Measurements from ENCODE around the gene MTTP. TPM values are rescaled to one million over a fixed set of nuclear protein-coding genes. Genes with fewer than 3 reads are reported as not detected.

The MTTP gene
- total RNA-seq, 1 experiment from 2014 or later, result not detected

- Histone ChIP-seq H3F3A (ENCODE audit: insufficient read depth, low read depth) (no peaks in the 10 kb centered on the region), H3K4me2 (no peak overlapping the region), H2AFZ (no peak overlapping the region), H4K20me1 (ENCODE audit: insufficient read depth) (no peaks in the 10 kb centered on the region), H3K27me3 (ENCODE audit: insufficient read depth, low read depth) (no peaks in the 10 kb centered on the region), H3K4me1 (replicated peaks; ENCODE audit: insufficient read depth) (no peaks in the 10 kb centered on the region), H3K27ac (no peak overlapping the region), H3K36me3 (ENCODE audit: low read depth) (no peaks in the 10 kb centered on the region), H3K9me2 (ENCODE audit: insufficient read depth) (no peaks in the 10 kb centered on the region), H3K79me2 (ENCODE audit: low read depth) (no peaks in the 10 kb centered on the region), H3K9me3 (ENCODE audit: insufficient read depth, low read depth) (no peaks in the 10 kb centered on the region), H3K4me3 (no peak overlapping the region)
- BruUV-seq (replicated peaks), result no TSS peak
- TF ChIP-seq CTCF (conservative IDR thresholded peaks at IDR 0.05) (no peak), EZH2 (IDR thresholded peaks at IDR 0.05; ENCODE audit: low read depth) (no peak)
- intact Hi-C loops (cut with micrococcal nuclease; ENCODE audit: unreplicated experiment), result no loop called here
- ChIA-PET POLR2A (ENCODE audit: unreplicated experiment) (no interaction called here), CTCF (no interaction called here)
- no peak for DNase-seq
Measured at GRCh38 chr4:99642725-99643489, 68.3 kb downstream of the MTTP start.

- H3K4me2 ChIP-seq, result no peak overlapping the region
- no peak overlapping the region for H3K4me3 ChIP-seq
- no peak overlapping the region for H3K27ac ChIP-seq
- H3K36me3 ChIP-seq (ENCODE audit: low read depth), result no peaks in the 10 kb centered on the region
- intact Hi-C loops (cut with micrococcal nuclease; ENCODE audit: unreplicated experiment), result no loop called here
- no peaks in the 10 kb centered on the region for H3K79me2 ChIP-seq (ENCODE audit: low read depth)
- H3K4me1 ChIP-seq (replicated peaks; ENCODE audit: insufficient read depth), result no peaks in the 10 kb centered on the region
- no peak for DNase-seq
- TF ChIP-seq EZH2 (IDR thresholded peaks at IDR 0.05; ENCODE audit: low read depth), result no peak
- no peak for TF ChIP-seq CTCF (conservative IDR thresholded peaks at IDR 0.05)
- H3K9me2 ChIP-seq (ENCODE audit: insufficient read depth), result no peaks in the 10 kb centered on the region
- H3F3A ChIP-seq (ENCODE audit: insufficient read depth, low read depth), result no peaks in the 10 kb centered on the region
- CTCF ChIA-PET, result no interaction called here
- POLR2A ChIA-PET (ENCODE audit: unreplicated experiment), result interaction anchor here (0.5 kb wide), 1 partner anchor 12 kb away, joined by 4 read pairs; no protein-coding TSS in a partner anchor
- H2AFZ ChIP-seq, result no peak overlapping the region
- no peaks in the 10 kb centered on the region for H3K27me3 ChIP-seq (ENCODE audit: insufficient read depth, low read depth)
- no peaks in the 10 kb centered on the region for H4K20me1 ChIP-seq (ENCODE audit: insufficient read depth)
- H3K9me3 ChIP-seq (ENCODE audit: insufficient read depth, low read depth), result no peaks in the 10 kb centered on the region
- BruUV-seq (replicated peaks), result no TSS peak
Measured at GRCh38 chr4:99644453-99644852, 69.8 kb downstream of the MTTP start.

- TF ChIP-seq CTCF (conservative IDR thresholded peaks at IDR 0.05) (no peak), EZH2 (IDR thresholded peaks at IDR 0.05; ENCODE audit: low read depth) (no peak)
- DNase-seq, result no peak
- Histone ChIP-seq H3K9me2 (ENCODE audit: insufficient read depth) (no peaks in the 10 kb centered on the region), H3K27me3 (ENCODE audit: insufficient read depth, low read depth) (no peaks in the 10 kb centered on the region), H3K4me2 (no peak overlapping the region), H3K36me3 (ENCODE audit: low read depth) (no peaks in the 10 kb centered on the region), H3K4me1 (replicated peaks; ENCODE audit: insufficient read depth) (no peaks in the 10 kb centered on the region), H3K27ac (no peak overlapping the region), H4K20me1 (ENCODE audit: insufficient read depth) (no peaks in the 10 kb centered on the region), H3K9me3 (ENCODE audit: insufficient read depth, low read depth) (no peaks in the 10 kb centered on the region), H3K4me3 (no peak overlapping the region), H2AFZ (no peak overlapping the region), H3F3A (ENCODE audit: insufficient read depth, low read depth) (no peaks in the 10 kb centered on the region), H3K79me2 (ENCODE audit: low read depth) (no peaks in the 10 kb centered on the region)
- ChIA-PET CTCF (no interaction called here), POLR2A (ENCODE audit: unreplicated experiment) (no interaction called here)
- BruUV-seq (replicated peaks), result no TSS peak
- intact Hi-C loops (cut with micrococcal nuclease; ENCODE audit: unreplicated experiment), result no loop called here
Measured at GRCh38 chr4:99645036-99645435, 70.4 kb downstream of the MTTP start.

Measured in PC-9 (cell line).